GM23248 (cell line): ENCODE measurements around the gene PPP2R2D. TPM values are rescaled to one million over a fixed set of nuclear protein-coding genes. Genes with fewer than 3 reads are reported as not detected.

Experiments used
- DNase-seq: peaks from one replicate; pipeline ENCODE4 v3.0.0-alpha.2; 2015
- H2AFZ ChIP-seq: fragments of 200-600 bp; sonication (generic); 2 replicates; pipeline ENCODE4 v1.6.1; 2016; ENCODE audit warnings: antibody characterized with exemption
- H3F3A ChIP-seq: fragments of 200-600 bp; sonication (generic); 2 replicates; pipeline ENCODE4 v1.6.1; 2016; ENCODE audit warnings: mild to moderate bottlenecking, antibody characterized with exemption, mixed run types; ENCODE audit not compliant: insufficient read depth
- H3K27ac ChIP-seq: fragments of 200-600 bp; sonication (generic); 2 replicates; pipeline ENCODE4 v1.5.1; 2016; ENCODE audit warnings: mild to moderate bottlenecking
- H3K27me3 ChIP-seq: fragments of 200-600 bp; sonication (generic); replicated peaks from 2 replicates; pipeline ENCODE4 v1.6.1; 2016; ENCODE audit warnings: mild to moderate bottlenecking; ENCODE audit not compliant: insufficient read depth
- H3K36me3 ChIP-seq: fragments of 200-600 bp; sonication (generic); 2 replicates; pipeline ENCODE4 v1.6.1; 2016; ENCODE audit warnings: low read depth, mild to moderate bottlenecking
- H3K4me1 ChIP-seq: fragments of 200-600 bp; sonication (generic); 2 replicates; pipeline ENCODE4 v1.6.1; 2016; ENCODE audit warnings: mild to moderate bottlenecking; ENCODE audit not compliant: insufficient read depth
- H3K4me2 ChIP-seq: fragments of 200-600 bp; sonication (generic); one replicate; pipeline ENCODE4 v1.6.1; 2016; ENCODE audit warnings: mild to moderate bottlenecking; ENCODE audit not compliant: unreplicated experiment
- H3K4me3 ChIP-seq: fragments of 200-600 bp; sonication (generic); 2 replicates; pipeline ENCODE4 v1.5.1; 2016; ENCODE audit warnings: mild to moderate bottlenecking
- H3K79me2 ChIP-seq: fragments of 200-600 bp; sonication (generic); 2 replicates; pipeline ENCODE4 v1.6.1; 2016; ENCODE audit warnings: mild to moderate bottlenecking; ENCODE audit not compliant: insufficient read depth
- H3K9ac ChIP-seq: fragments of 200-600 bp; sonication (generic); 2 replicates; pipeline ENCODE4 v1.6.1; 2016; ENCODE audit warnings: mild to moderate bottlenecking
- H3K9me2 ChIP-seq: fragments of 200-600 bp; sonication (generic); 2 replicates; pipeline ENCODE4 v1.6.1; 2016; ENCODE audit warnings: mixed run types, mild to moderate bottlenecking, moderate library complexity; ENCODE audit not compliant: insufficient read depth
- H3K9me3 ChIP-seq: fragments of 200-600 bp; sonication (generic); one replicate; pipeline ENCODE4 v1.6.1; 2017; ENCODE audit warnings: low read depth
- H4K20me1 ChIP-seq: fragments of 200-600 bp; sonication (generic); 2 replicates; pipeline ENCODE4 v1.6.0; 2016; ENCODE audit not compliant: insufficient read depth
- EZH2 ChIP-seq: fragments of 200-600 bp; sonication (generic); IDR thresholded peaks from 2 replicates; pipeline ENCODE4 v1.6.1; 2018; ENCODE audit warnings: antibody characterized with exemption, mild to moderate bottlenecking; ENCODE audit not compliant: insufficient read depth, poor library complexity, severe bottlenecking
- EZH2phosphoT487 ChIP-seq: fragments of 200-600 bp; sonication (generic); IDR thresholded peaks from 2 replicates; pipeline ENCODE4 v1.6.1; 2018; ENCODE audit warnings: antibody characterized with exemption, moderate library complexity, mild to moderate bottlenecking, low read depth; ENCODE audit not compliant: insufficient read depth
- WGBS, 2 experiments: methylation state at CpG; one replicate each; pipeline ENCODE4 v1.1.6; 2015 to 2017; ENCODE audit warnings: low lambda C conversion rate in 2 of 2, low coverage in 1 of 2; ENCODE audit errors: missing lambda C conversion rate in 2 of 2; 5-methylcytosine and 5-hydroxymethylcytosine counted together
- in situ Hi-C: fragments of 300-500 bp; cut with MboI; formaldehyde crosslinking; loops from 2 replicates; pipeline ENCODE4 v1.15.0; 2020
- polyA plus RNA-seq: library from polyadenylated mRNA; unstranded; fragments of >200 nt; fragmentation: Nextera tagmentation; extraction: Ambion mirVana; gene quantifications from 2 replicates; pipeline ENCODE4 v1.2.1, GENCODE V29; 2016
- total RNA-seq: library from RNA; depleted of rRNA; stranded (reverse); fragments of >200 nt; shearing (Covaris generic); gene quantifications from 2 replicates; pipeline ENCODE4 v1.2.3, GENCODE V29; 2014

Gene PPP2R2D
- total and polyA plus RNA-seq, 2 experiments from 2014 or later: 18.5 to 26.2 TPM

DNA sequence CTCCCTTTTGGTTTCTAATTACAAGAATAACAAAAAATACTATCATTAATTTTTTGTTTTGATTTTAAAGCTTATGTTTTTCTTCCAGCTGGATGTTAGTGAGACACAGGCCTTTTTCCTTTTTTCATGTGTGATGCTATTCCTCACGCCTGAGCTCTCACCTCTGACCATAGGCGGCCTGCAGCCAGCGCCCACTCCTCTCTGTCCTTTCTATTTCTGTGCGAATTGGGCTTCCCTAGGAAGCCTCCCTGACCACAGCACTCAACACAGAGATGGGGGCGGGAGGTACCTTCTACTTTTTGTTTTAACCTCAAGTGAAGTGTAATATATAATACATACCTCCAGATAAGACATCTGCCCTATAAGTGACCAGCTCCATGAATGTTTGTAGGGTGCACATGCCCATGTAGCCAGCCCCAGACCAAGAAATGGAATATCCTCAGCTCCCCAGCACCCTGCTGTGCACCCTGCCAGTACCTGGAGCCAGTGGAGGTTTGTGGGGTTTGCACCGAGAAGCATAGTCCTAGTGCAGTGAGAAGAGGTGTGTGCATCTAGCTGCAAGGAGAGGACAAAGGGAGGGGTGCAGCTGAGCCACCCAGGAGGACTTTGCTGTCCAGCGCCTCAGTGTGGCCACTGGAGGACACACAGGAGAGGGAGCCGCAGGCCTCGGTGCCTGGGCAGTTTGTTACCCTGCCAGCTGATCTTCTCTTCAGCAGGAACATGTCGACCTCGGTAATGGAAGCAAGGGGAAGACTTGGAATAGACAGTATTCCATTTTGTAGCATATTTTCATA lies 42.4 kb downstream of the PPP2R2D start:
- Histone ChIP-seq H3K27me3 (no peaks in the 10 kb centered on the region), H3K9ac (no peak overlapping the region), H3K79me2 (peaks cover 29% of the 10 kb centered on the region), H3F3A (peaks cover 20% of the 10 kb centered on the region), H3K9me3 (no peaks in the 10 kb centered on the region), H3K27ac (no peak overlapping the region), H3K4me1 (peaks cover 20% of the 10 kb centered on the region), H3K4me2 (no peak overlapping the region), H2AFZ (no peak overlapping the region), H3K9me2 (no peaks in the 10 kb centered on the region), H4K20me1 (no peaks in the 10 kb centered on the region), H3K36me3 (peaks cover 8% of the 10 kb centered on the region; the same call in 1 of the 2 replicates), H3K4me3 (no peak overlapping the region)
- TF ChIP-seq EZH2phosphoT487: no peak
- TF ChIP-seq EZH2: no peak
- WGBS, 2 experiments: 70 to 71% methylated on average over 11 of the region's 11 CpGs
- DNase-seq: peak; percentile 56
- in situ Hi-C loops: no loop called here

DNA sequence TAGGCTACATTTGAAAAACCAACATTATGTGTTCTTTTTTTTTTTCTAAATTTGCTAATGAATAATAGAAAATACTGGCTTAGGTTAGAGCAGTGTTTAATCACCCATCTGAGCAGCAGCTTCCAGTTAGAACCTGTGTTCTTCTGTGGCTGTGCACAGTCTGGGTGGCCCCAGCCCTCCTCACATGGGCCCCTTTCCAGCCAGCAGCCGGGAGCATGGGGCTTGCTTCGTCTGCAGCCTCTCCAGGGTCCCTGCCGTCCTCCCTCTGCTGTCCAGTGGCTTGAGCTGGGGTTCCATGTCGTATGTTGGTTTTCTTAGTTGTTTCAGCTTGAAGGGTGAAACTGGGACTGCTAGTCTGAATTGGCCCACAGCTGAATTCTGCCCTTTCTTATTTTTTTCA lies 43.6 kb downstream of the PPP2R2D start:
- Histone ChIP-seq H3K4me2 (no peak overlapping the region), H2AFZ (no peak overlapping the region), H3F3A (peaks cover 21% of the 10 kb centered on the region), H4K20me1 (no peaks in the 10 kb centered on the region), H3K79me2 (peaks cover 23% of the 10 kb centered on the region), H3K4me1 (peaks cover 23% of the 10 kb centered on the region), H3K9me3 (no peaks in the 10 kb centered on the region), H3K9ac (no peak overlapping the region), H3K36me3 (peaks cover 8% of the 10 kb centered on the region; the same call in 1 of the 2 replicates), H3K4me3 (no peak overlapping the region), H3K27me3 (no peaks in the 10 kb centered on the region), H3K9me2 (no peaks in the 10 kb centered on the region), H3K27ac (no peak overlapping the region)
- no peak for DNase-seq
- TF ChIP-seq EZH2phosphoT487 (no peak), EZH2 (no peak)
- 82 to 84% methylated on average over 4 of the region's 4 CpGs for WGBS, 2 experiments
- in situ Hi-C loops: no loop called here

DNA sequence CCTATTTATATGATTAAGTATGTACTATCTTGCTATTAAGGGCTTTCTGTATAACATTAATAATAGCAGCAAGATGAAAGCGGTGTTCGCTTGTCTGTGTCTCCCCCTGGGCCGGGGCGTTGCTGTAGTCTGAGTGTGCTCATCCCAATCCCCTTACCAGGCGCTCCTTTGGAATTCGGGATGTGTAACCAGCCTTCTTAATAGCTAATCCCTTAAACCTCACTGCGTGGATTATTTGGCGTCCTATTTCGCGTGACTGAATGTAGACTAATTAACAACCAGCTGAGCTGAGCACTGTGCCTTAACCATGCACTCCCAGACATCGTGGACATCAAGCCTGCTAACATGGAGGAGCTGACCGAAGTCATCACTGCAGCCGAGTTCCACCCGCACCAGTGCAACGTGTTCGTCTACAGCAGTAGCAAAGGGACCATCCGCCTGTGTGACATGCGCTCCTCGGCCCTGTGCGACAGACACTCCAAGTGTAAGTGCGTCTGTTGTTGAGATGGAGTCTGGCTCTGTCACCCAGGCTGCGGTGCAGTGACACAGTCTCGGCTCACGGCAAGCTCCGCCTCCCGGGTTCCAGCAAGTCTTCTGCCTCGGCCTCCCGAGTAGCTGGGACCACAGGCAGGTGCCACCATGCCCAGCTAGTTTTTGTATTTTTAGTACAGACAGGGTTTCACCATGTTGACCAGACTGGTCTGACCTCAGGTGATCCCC lies 44.3 kb downstream of the PPP2R2D start:
- Histone ChIP-seq H3K4me1 (peaks cover 23% of the 10 kb centered on the region), H3K27me3 (no peaks in the 10 kb centered on the region), H4K20me1 (no peaks in the 10 kb centered on the region), H3K36me3 (peaks cover 8% of the 10 kb centered on the region; the same call in 1 of the 2 replicates), H3K9me2 (no peaks in the 10 kb centered on the region), H2AFZ (no peak overlapping the region), H3K4me2 (no peak overlapping the region), H3K4me3 (no peak overlapping the region), H3K9me3 (no peaks in the 10 kb centered on the region), H3K9ac (no peak overlapping the region), H3K79me2 (peaks cover 17% of the 10 kb centered on the region), H3F3A (peaks cover 21% of the 10 kb centered on the region), H3K27ac (no peak overlapping the region)
- no peak for TF ChIP-seq EZH2phosphoT487
- no peak for TF ChIP-seq EZH2
- in situ Hi-C loops: no loop called here
- no peak for DNase-seq
- WGBS, 2 experiments: 94 to 96% methylated on average over 28 of the region's 28 CpGs

GRCh38 chr10:131946321-131946751 lies 45.5 kb downstream of the PPP2R2D start:
- peak; percentile 67 for DNase-seq
- H3K36me3 ChIP-seq: peaks cover 10% of the 10 kb centered on the region; the same call in 1 of the 2 replicates

More at GRCh38 chr10:131946321-131946751, 45.5 kb downstream of the PPP2R2D start:
- H2AFZ ChIP-seq: no peak overlapping the region
- H3K27me3 ChIP-seq: no peaks in the 10 kb centered on the region
- peak overlapping the region; percentile 31 for H3K27ac ChIP-seq
- H3K4me3 ChIP-seq: no peak overlapping the region
- no peaks in the 10 kb centered on the region for H3K9me3 ChIP-seq
- no peaks in the 10 kb centered on the region for H4K20me1 ChIP-seq
- in situ Hi-C loops: no loop called here
- H3K4me1 ChIP-seq: peaks cover 23% of the 10 kb centered on the region
- peaks cover 6% of the 10 kb centered on the region; the same call in 1 of the 2 replicates for H3K79me2 ChIP-seq
- H3K9ac ChIP-seq: no peak overlapping the region
- H3K9me2 ChIP-seq: no peaks in the 10 kb centered on the region
- TF ChIP-seq EZH2: no peak
- no peak for TF ChIP-seq EZH2phosphoT487
- H3F3A ChIP-seq: peaks cover 21% of the 10 kb centered on the region
- 60 to 65% methylated on average over 14 of the region's 14 CpGs for WGBS, 2 experiments
- peak overlapping the region; percentile 48 for H3K4me2 ChIP-seq
